ENCODE measurements around the gene UBASH3A. TPM values are rescaled to one million over a fixed set of nuclear protein-coding genes. Genes with fewer than 3 reads are reported as not detected.

The UBASH3A gene
- polyA plus RNA-seq, 10 donors: 0.22 to 2.3 (median 0.56) TPM; not detected in 7

GRCh38 chr21:42374457-42374856, 29.2 kb upstream of the UBASH3A start:
- DNase-seq: no peak

GRCh38 chr21:42374864-42375499, 28.7 kb upstream of the UBASH3A start:
- no peak for DNase-seq

GRCh38 chr21:42375506-42375905, 28.2 kb upstream of the UBASH3A start:
- DNase-seq: no peak

- DNase-seq: no peak
Observed at GRCh38 chr21:42375966-42376337, 27.8 kb upstream of the UBASH3A start.

- no peak for DNase-seq
Observed at GRCh38 chr21:42376338-42376982, 27.2 kb upstream of the UBASH3A start.

GRCh38 chr21:42377211-42377950, 26.3 kb upstream of the UBASH3A start:
- DNase-seq: no peak

- no peak for DNase-seq
Observed at GRCh38 chr21:42377951-42378340, 25.8 kb upstream of the UBASH3A start.

- no peak for DNase-seq
Observed at GRCh38 chr21:42378418-42378817, 25.3 kb upstream of the UBASH3A start.

GRCh38 chr21:42379426-42380215, 24.1 kb upstream of the UBASH3A start:
- DNase-seq: no peak

GRCh38 chr21:42381347-42381984, 22.2 kb upstream of the UBASH3A start:
- DNase-seq: no peak

GRCh38 chr21:42382915-42383314, 20.8 kb upstream of the UBASH3A start:
- DNase-seq: no peak

GRCh38 chr21:42383331-42383730, 20.4 kb upstream of the UBASH3A start:
- no peak for DNase-seq

- DNase-seq: no peak
Observed at GRCh38 chr21:42384156-42384945, 19.4 kb upstream of the UBASH3A start.

- no peak for DNase-seq
Observed at GRCh38 chr21:42384989-42385388, 18.7 kb upstream of the UBASH3A start.

GRCh38 chr21:42385619-42386018, 18.1 kb upstream of the UBASH3A start:
- DNase-seq: no peak

- DNase-seq: no peak
Observed at GRCh38 chr21:42386034-42386591, 17.6 kb upstream of the UBASH3A start.

- no peak for DNase-seq
Observed at GRCh38 chr21:42387164-42387563, 16.5 kb upstream of the UBASH3A start.

GRCh38 chr21:42387843-42388340, 15.8 kb upstream of the UBASH3A start:
- DNase-seq: no peak

GRCh38 chr21:42388740-42389448, 14.8 kb upstream of the UBASH3A start:
- no peak for DNase-seq

- no peak for DNase-seq
Observed at GRCh38 chr21:42389449-42389835, 14.3 kb upstream of the UBASH3A start.

Data from muscle of back (tissue), 11 donors.